IMR-90 (cell line): ENCODE data around the gene PDCD1LG2. TPM values are rescaled to one million over a fixed set of nuclear protein-coding genes. Genes with fewer than 3 reads are reported as not detected.

Experiments
- ATAC-seq: fragments of 200-7000 bp; cut with Tn5 transposase; 2 replicates; pipeline ENCODE4 v1.9.1; 2020; ENCODE audit warnings: low read depth, mild to moderate bottlenecking, moderate library complexity
- BruUV-seq: library from RNA; stranded (reverse); fragments of 400-500 nt; replicated peaks from 2 replicates; lab custom pipeline; 2021; lab: Mats Ljungman, UMichigan
- CTCF ChIA-PET: fragments of 300-600 bp; formaldehyde crosslinking; extraction: SDS; loops from one replicate; lab custom pipeline; 2021; ENCODE audit warnings: antibody characterized with exemption; lab: Yijun Ruan, JAX
- POLR2A ChIA-PET: fragments of 300-600 bp; sonication (Branson Sonifier 250); formaldehyde crosslinking; loops from one replicate; lab custom pipeline; 2022; ENCODE audit warnings: antibody characterized with exemption; ENCODE audit not compliant: unreplicated experiment; lab: Charles Lee
- DNase-seq: peaks from one replicate; pipeline ENCODE4 v3.0.0; 2013
- H2AFZ ChIP-seq: replicated peaks from 2 replicates; pipeline ENCODE3; 2013; ENCODE audit warnings: low read length, mild to moderate bottlenecking; ENCODE audit not compliant: poor library complexity
- H2AK5ac ChIP-seq: 2 replicates; pipeline ENCODE4 v1.6.1; 2013; ENCODE audit warnings: low read depth, low read length, inconsistent platforms
- H2AK9ac ChIP-seq: replicated peaks from 2 replicates; pipeline ENCODE3; 2013; ENCODE audit warnings: mild to moderate bottlenecking, low read depth, low read length, moderate library complexity; ENCODE audit not compliant: poor library complexity
- H2BK120ac ChIP-seq: 2 replicates; pipeline ENCODE4 v1.6.1; 2013; ENCODE audit warnings: low read depth, low read length, inconsistent platforms
- H2BK15ac ChIP-seq: 3 replicates; pipeline ENCODE4 v1.6.1; 2013; ENCODE audit warnings: low read depth, low read length, inconsistent platforms
- H2BK20ac ChIP-seq: 2 replicates; pipeline ENCODE4 v1.6.1; 2013; ENCODE audit warnings: low read depth, mild to moderate bottlenecking, inconsistent platforms, low read length, moderate library complexity
- H2BK5ac ChIP-seq: 2 replicates; pipeline ENCODE4 v1.6.1; 2013; ENCODE audit warnings: mild to moderate bottlenecking, low read depth, low read length, inconsistent platforms; ENCODE audit not compliant: poor library complexity, severe bottlenecking
- H3K14ac ChIP-seq: replicated peaks from 2 replicates; pipeline ENCODE4 v1.6.1; 2013; ENCODE audit warnings: low read depth, low read length, inconsistent platforms
- H3K18ac ChIP-seq: 2 replicates; pipeline ENCODE4 v1.6.1; 2013; ENCODE audit warnings: low read depth, low read length, control low read depth
- H3K23ac ChIP-seq: 2 replicates; pipeline ENCODE4 v1.6.1; 2013; ENCODE audit warnings: low read depth, low read length, inconsistent platforms
- H3K27ac ChIP-seq: 2 replicates; pipeline ENCODE4 v1.5.1; 2013; ENCODE audit warnings: mild to moderate bottlenecking, control low read depth, low read length; ENCODE audit not compliant: insufficient read depth
- H3K27me3 ChIP-seq: 2 replicates; pipeline ENCODE4 v1.6.1; 2013; ENCODE audit warnings: low read length; ENCODE audit not compliant: control insufficient read depth, insufficient read depth
- H3K36me3 ChIP-seq: 2 replicates; pipeline ENCODE4 v1.6.1; 2013; ENCODE audit warnings: low read length, mixed read lengths; ENCODE audit not compliant: control insufficient read depth, insufficient read depth
- H3K4ac ChIP-seq: 2 replicates; pipeline ENCODE4 v1.6.1; 2013; ENCODE audit warnings: low read depth, low read length, inconsistent platforms
- H3K4me1 ChIP-seq: 2 replicates; pipeline ENCODE4 v1.6.1; 2013; ENCODE audit warnings: low read length, mixed read lengths; ENCODE audit not compliant: control insufficient read depth, insufficient read depth
- H3K4me2 ChIP-seq: 2 replicates; pipeline ENCODE4 v1.6.1; 2013; ENCODE audit warnings: low read depth, mild to moderate bottlenecking, control low read depth, low read length, moderate library complexity
- H3K4me3 ChIP-seq: 2 replicates; pipeline ENCODE4 v1.5.1; 2013; ENCODE audit warnings: low read depth, mild to moderate bottlenecking, control low read depth, low read length, moderate library complexity; ENCODE audit not compliant: insufficient read depth
- H3K56ac ChIP-seq: 2 replicates; pipeline ENCODE4 v1.6.1; 2013; ENCODE audit warnings: low read length, inconsistent platforms; ENCODE audit not compliant: insufficient read depth; ENCODE audit errors: extremely low read depth
- H3K79me1 ChIP-seq, 2 experiments: 2 replicates each; pipeline ENCODE4 v1.6.1; 2013; ENCODE audit warnings: low read length in 2 of 2, inconsistent platforms in 1 of 2, low read depth in 1 of 2
- H3K9ac ChIP-seq: 2 replicates; pipeline ENCODE4 v1.6.1; 2013; ENCODE audit warnings: low read depth, low read length, control low read depth
- H3K9me1 ChIP-seq: 2 replicates; pipeline ENCODE4 v1.6.1; 2013; ENCODE audit warnings: low read length, inconsistent platforms; ENCODE audit not compliant: insufficient read depth
- H3K9me3 ChIP-seq: 2 replicates; pipeline ENCODE4 v1.6.1; 2013; ENCODE audit warnings: low read length; ENCODE audit not compliant: control insufficient read depth, insufficient read depth
- H4K20me1 ChIP-seq: 2 replicates; pipeline ENCODE4 v1.6.1; 2013; ENCODE audit warnings: low read length, inconsistent platforms; ENCODE audit not compliant: insufficient read depth
- H4K5ac ChIP-seq: 2 replicates; pipeline ENCODE4 v1.6.1; 2013; ENCODE audit warnings: mild to moderate bottlenecking, low read depth, low read length, control low read depth
- H4K8ac ChIP-seq, 2 experiments: 2 replicates each; pipeline ENCODE4 v1.6.1; 2013; ENCODE audit warnings: low read depth in 2 of 2, low read length in 2 of 2, control low read depth in 1 of 2, inconsistent platforms in 1 of 2
- H4K91ac ChIP-seq: 2 replicates; pipeline ENCODE4 v1.6.1; 2013; ENCODE audit warnings: low read depth, low read length, inconsistent platforms; ENCODE audit not compliant: insufficient read depth
- BHLHE40 ChIP-seq: fragments of 150-350 bp; IDR thresholded peaks from 2 replicates; pipeline ENCODE4 v1.6.1; 2016; ENCODE audit warnings: mild to moderate bottlenecking, low read depth, low read length
- CEBPB ChIP-seq: IDR thresholded peaks from 2 replicates; pipeline ENCODE4 v1.6.1; 2012; ENCODE audit warnings: low read depth, low read length, improper control_type of control experiment
- CHD1 ChIP-seq: IDR thresholded peaks from 2 replicates; pipeline ENCODE4 v1.6.1; 2012; ENCODE audit warnings: low read depth, low read length, improper control_type of control experiment
- CTCF ChIP-seq: conservative IDR thresholded peaks from 2 replicates; pipeline ENCODE4 v1.5.1; 2012; ENCODE audit warnings: mild to moderate bottlenecking, low read depth, low read length, improper control_type of control experiment
- MAFK ChIP-seq: IDR thresholded peaks from 2 replicates; pipeline ENCODE4 v1.6.1; 2012; ENCODE audit warnings: low read depth, low read length, improper control_type of control experiment
- MAZ ChIP-seq: IDR thresholded peaks from 2 replicates; pipeline ENCODE4 v1.6.1; 2012; ENCODE audit warnings: low read depth, mild to moderate bottlenecking, low read length, improper control_type of control experiment, moderate library complexity, borderline replicate concordance
- MXI1 ChIP-seq: IDR thresholded peaks from 2 replicates; pipeline ENCODE4 v1.6.1; 2012; ENCODE audit warnings: low read depth, mild to moderate bottlenecking, low read length, moderate library complexity, borderline replicate concordance
- NFE2L2 ChIP-seq: fragments of 150-350 bp; IDR thresholded peaks from 2 replicates; pipeline ENCODE4 v1.6.1; 2016; ENCODE audit warnings: low read depth, mild to moderate bottlenecking, low read length
- RAD21 ChIP-seq: IDR thresholded peaks from 2 replicates; pipeline ENCODE4 v1.6.1; 2012; ENCODE audit warnings: low read length, improper control_type of control experiment
- RCOR1 ChIP-seq: IDR thresholded peaks from 2 replicates; pipeline ENCODE4 v1.6.1; 2012; ENCODE audit warnings: mild to moderate bottlenecking, low read length, improper control_type of control experiment; ENCODE audit not compliant: insufficient replicate concordance
- WGBS, 2 experiments: methylation state at CpG; one replicate each; pipeline versions ENCODE4 v1.1.5 to v1.1.7; 2013; ENCODE audit warnings: missing lambda C conversion rate in 2 of 2; ENCODE audit not compliant: insufficient read length in 1 of 2; ENCODE audit errors: extremely low coverage in 2 of 2; 5-methylcytosine and 5-hydroxymethylcytosine counted together
- dilution Hi-C: fragments of 300-500 bp; cut with HindIII; formaldehyde crosslinking; loops from one replicate; pipeline ENCODE4 v1.14.3; 2018; ENCODE audit warnings: low sequenced_read_pairs; ENCODE audit not compliant: unreplicated experiment
- in situ Hi-C: fragments of 300-500 bp; cut with MboI; formaldehyde crosslinking; loops from 3 replicates; pipeline ENCODE4 v1.14.3; 2019; ENCODE audit warnings: low sequenced_read_pairs, inconsistent platforms, mixed read lengths
- intact Hi-C: fragments of 100-400 bp; cut with micrococcal nuclease; formaldehyde crosslinking; loops from 2 replicates; pipeline ENCODE4 v1.10.0; 2022
- polyA plus RNA-seq, 3 experiments: library from polyadenylated mRNA; depleted of rRNA; stranded (reverse); fragments of >200 nt; gene quantifications; 2 replicates each; pipeline ENCODE4 v1.2.3, GENCODE V29; 2012; ENCODE audit warnings: low replicate concordance in 1 of 3
- total RNA-seq: library from RNA; depleted of rRNA; stranded (reverse); fragments of >200 nt; gene quantifications from 2 replicates; pipeline ENCODE4 v1.2.3, GENCODE V29; 2012
- TF ChIP-seq, protein P1 (sequence below): fragments of 150-350 bp; IDR thresholded peaks from 2 replicates; pipeline ENCODE4 v1.6.1; 2016; ENCODE audit warnings: low read depth, mild to moderate bottlenecking, low read length, moderate library complexity, borderline replicate concordance

The PDCD1LG2 gene
- total and polyA plus RNA-seq, 2 of the 4 experiments (the other 2 are of a cell fraction): 17.5 to 33.3 TPM

DNA sequence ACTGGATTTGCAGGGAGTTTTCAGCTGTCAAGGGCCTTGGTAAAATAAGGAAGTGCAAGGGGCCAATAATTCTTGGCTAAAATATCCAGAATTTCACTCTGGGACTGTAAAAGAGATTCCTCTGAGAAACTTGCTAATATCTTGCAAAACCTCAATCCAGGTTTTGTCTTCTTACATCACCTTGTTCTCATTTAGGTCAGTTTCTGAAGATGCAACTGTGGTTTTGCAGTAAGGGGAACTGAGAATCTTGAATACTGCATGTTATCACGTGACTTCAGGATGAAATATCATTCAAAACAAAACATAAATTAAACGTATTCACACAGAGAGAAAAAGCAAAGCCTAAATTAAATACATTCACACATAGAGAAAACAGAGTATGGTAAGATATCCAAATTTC is 83.6 kb downstream of the PDCD1LG2 start:
- Histone ChIP-seq H4K8ac (no peak overlapping the region), H4K5ac (no peak overlapping the region), H2AK5ac (no peak overlapping the region), H2AFZ (no peak overlapping the region), H3K4me2 (no peak overlapping the region), H3K27ac (no peak overlapping the region), H2BK5ac (no peak overlapping the region), H3K4ac (no peak overlapping the region), H3K36me3 (no peaks in the 10 kb centered on the region), H3K9me3 (no peaks in the 10 kb centered on the region), H3K56ac (no peak overlapping the region), H3K23ac (no peak overlapping the region), H2BK20ac (no peak overlapping the region), H3K9ac (no peak overlapping the region), H3K14ac (no peak overlapping the region), H3K4me1 (no peaks in the 10 kb centered on the region), H4K91ac (no peak overlapping the region), H3K79me1 (0 out of 4 replicates have a peak, but pooled peaks cover under 1 to 4% of the 10 kb centered on the region in 2 experiments), H2BK120ac (no peak overlapping the region), H3K9me1 (no peaks in the 10 kb centered on the region), H4K20me1 (no peaks in the 10 kb centered on the region), H3K18ac (no peak overlapping the region), H3K27me3 (no peaks in the 10 kb centered on the region), H2AK9ac (no peak overlapping the region), H2BK15ac (no peak overlapping the region), H3K4me3 (no peak overlapping the region)
- dilution Hi-C loops: no loop called here
- WGBS, 2 experiments: no CpG with 5 or more reads among the region's 2 CpGs
- ATAC-seq (no peak), DNase-seq (no peak)
- in situ Hi-C loops: loop anchor here (5.0 to 25.0 kb wide), 2 partner anchors 407 to 1207 kb away; partner anchors contain the start of gene INSL6
- intact Hi-C loops: loop anchor here (5.0 kb wide), 2 partner anchors 157 to 837 kb away; partner anchors contain the start of gene PLGRKT
- POLR2A ChIA-PET: no interaction called here
- CTCF ChIA-PET: no interaction called here
- no peak for TF ChIP-seq BHLHE40
- no peak for TF ChIP-seq RAD21
- TF ChIP-seq MAFK: no peak
- no peak for TF ChIP-seq MAZ
- TF ChIP-seq NFE2L2: no peak
- no peak for TF ChIP-seq MXI1
- no peak for TF ChIP-seq RCOR1
- no peak for TF ChIP-seq CEBPB
- TF ChIP-seq, protein P1, sequence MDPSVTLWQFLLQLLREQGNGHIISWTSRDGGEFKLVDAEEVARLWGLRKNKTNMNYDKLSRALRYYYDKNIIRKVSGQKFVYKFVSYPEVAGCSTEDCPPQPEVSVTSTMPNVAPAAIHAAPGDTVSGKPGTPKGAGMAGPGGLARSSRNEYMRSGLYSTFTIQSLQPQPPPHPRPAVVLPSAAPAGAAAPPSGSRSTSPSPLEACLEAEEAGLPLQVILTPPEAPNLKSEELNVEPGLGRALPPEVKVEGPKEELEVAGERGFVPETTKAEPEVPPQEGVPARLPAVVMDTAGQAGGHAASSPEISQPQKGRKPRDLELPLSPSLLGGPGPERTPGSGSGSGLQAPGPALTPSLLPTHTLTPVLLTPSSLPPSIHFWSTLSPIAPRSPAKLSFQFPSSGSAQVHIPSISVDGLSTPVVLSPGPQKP: no peak
- no peak for TF ChIP-seq CHD1
- TF ChIP-seq CTCF: no peak
- no TSS peak for BruUV-seq
